HG03196 (cell line): ENCODE results near the gene TRABD.

Experiments
- ATAC-seq: cut with Tn5 transposase; IDR thresholded peaks from one replicate; pipeline ENCODE4 v1.9.1; 2021; ENCODE audit not compliant: unreplicated experiment

The TRABD gene

GRCh38 chr22:50216684-50217520 is 31.2 kb downstream of the TRABD start:
- no peak for ATAC-seq

- ATAC-seq, result no peak
These were observed 31.9 kb downstream of the TRABD start for GRCh38 chr22:50217543-50218152.

GRCh38 chr22:50218153-50218995 is 32.7 kb downstream of the TRABD start:
- ATAC-seq, result no peak

- ATAC-seq, result no peak
These were observed 33.4 kb downstream of the TRABD start for GRCh38 chr22:50218996-50219727.

- no peak for ATAC-seq
These were observed 34.3 kb downstream of the TRABD start for GRCh38 chr22:50219800-50220602.

- ATAC-seq, result no peak
These were observed 35.1 kb downstream of the TRABD start for GRCh38 chr22:50220603-50221409.

- ATAC-seq, result no peak
These were observed 35.9 kb downstream of the TRABD start for GRCh38 chr22:50221410-50222300.

- no peak for ATAC-seq
These were observed 36.8 kb downstream of the TRABD start for GRCh38 chr22:50222508-50222907.

GRCh38 chr22:50224071-50224470 is 38.4 kb downstream of the TRABD start:
- ATAC-seq, result no peak

GRCh38 chr22:50225200-50225969 is 39.7 kb downstream of the TRABD start:
- no peak for ATAC-seq

- no peak for ATAC-seq
These were observed 40.6 kb downstream of the TRABD start for GRCh38 chr22:50226063-50226874.

- ATAC-seq, result no peak
These were observed 41.1 kb downstream of the TRABD start for GRCh38 chr22:50226875-50227165.

- ATAC-seq, result no peak
These were observed 42.0 kb downstream of the TRABD start for GRCh38 chr22:50227579-50228215.

GRCh38 chr22:50228366-50228765 is 42.7 kb downstream of the TRABD start:
- ATAC-seq, result no peak

GRCh38 chr22:50229370-50229769 is 43.7 kb downstream of the TRABD start:
- no peak for ATAC-seq

- no peak for ATAC-seq
These were observed 46.9 kb downstream of the TRABD start for GRCh38 chr22:50232481-50233151.
